ENCODE data around the gene ZFAND2B. TPM values are rescaled to one million over a fixed set of nuclear protein-coding genes. Genes with fewer than 3 reads are reported as not detected.

Gene ZFAND2B, protein sequence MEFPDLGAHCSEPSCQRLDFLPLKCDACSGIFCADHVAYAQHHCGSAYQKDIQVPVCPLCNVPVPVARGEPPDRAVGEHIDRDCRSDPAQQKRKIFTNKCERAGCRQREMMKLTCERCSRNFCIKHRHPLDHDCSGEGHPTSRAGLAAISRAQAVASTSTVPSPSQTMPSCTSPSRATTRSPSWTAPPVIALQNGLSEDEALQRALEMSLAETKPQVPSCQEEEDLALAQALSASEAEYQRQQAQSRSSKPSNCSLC
- total RNA-seq, result 29.3 and 29.6 TPM in 2 replicates
- long read RNA-seq, transcript ZFAND2B-204 (7 exons, 886 nt), result major isoform, 8 of 22 reads
- long read RNA-seq, partial matches to known transcripts, result 4 of 22 reads
- long read RNA-seq, other reads (novel, unspliced or antisense), result 5 of 22 reads

DNA sequence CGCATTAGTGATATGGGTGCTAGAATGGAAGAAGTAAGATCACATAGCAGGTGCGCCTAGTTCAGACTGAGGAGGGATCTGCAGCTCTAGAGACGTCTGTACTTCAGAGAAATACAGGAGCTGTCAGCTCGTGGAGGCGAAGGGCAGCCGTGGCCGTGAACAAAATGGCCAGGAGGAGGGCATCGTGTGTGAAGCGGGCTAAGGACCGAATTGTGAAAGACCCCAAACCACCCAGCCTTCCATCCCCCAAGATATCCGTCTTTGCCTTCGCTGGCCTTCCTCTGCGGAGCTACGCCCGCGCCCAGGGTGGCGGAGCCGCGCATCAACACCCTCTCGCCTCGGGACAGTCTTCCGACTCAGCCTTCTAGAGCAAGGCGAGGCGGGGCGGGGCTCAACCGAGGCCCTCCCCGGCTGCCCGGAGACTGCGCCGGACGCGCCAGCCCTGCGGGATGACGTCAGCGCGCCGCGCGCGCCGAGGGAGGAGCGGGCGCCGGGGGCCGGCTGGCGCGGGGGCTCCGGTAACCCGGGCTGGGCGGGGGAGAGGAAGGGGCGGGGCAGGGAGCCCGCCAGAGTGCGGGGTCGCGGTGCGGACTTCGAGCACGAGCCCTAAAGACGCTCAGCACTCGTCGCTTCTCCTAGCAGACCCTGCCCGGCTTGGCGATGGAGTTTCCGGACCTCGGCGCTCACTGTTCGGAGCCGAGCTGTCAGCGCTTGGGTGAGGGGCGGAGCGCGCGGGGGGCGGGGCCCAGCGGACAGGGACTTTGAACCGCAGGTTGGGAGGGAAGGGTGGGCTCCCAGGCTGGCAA lies at the start of gene ZFAND2B:
ZFAND2B (plus strand) TSS at position 455 of the 806 bp plus-strand sequence; CDS start at position 661, 206 bp downstream.
- peak within 1 kb of the TSS; percentile 98 for H3K27ac Mint-ChIP-seq
- H3K36me3 Mint-ChIP-seq (ENCODE audit: insufficient read depth), result peaks cover 8% of the 10 kb centered on the region
- H3K9me3 Mint-ChIP-seq (ENCODE audit: low read depth), result no peaks in the 10 kb centered on the region
- H3K4me3 Mint-ChIP-seq (ENCODE audit: low read depth), result peak within 1 kb of the TSS; percentile 89
- TF ChIP-seq, protein P1, sequence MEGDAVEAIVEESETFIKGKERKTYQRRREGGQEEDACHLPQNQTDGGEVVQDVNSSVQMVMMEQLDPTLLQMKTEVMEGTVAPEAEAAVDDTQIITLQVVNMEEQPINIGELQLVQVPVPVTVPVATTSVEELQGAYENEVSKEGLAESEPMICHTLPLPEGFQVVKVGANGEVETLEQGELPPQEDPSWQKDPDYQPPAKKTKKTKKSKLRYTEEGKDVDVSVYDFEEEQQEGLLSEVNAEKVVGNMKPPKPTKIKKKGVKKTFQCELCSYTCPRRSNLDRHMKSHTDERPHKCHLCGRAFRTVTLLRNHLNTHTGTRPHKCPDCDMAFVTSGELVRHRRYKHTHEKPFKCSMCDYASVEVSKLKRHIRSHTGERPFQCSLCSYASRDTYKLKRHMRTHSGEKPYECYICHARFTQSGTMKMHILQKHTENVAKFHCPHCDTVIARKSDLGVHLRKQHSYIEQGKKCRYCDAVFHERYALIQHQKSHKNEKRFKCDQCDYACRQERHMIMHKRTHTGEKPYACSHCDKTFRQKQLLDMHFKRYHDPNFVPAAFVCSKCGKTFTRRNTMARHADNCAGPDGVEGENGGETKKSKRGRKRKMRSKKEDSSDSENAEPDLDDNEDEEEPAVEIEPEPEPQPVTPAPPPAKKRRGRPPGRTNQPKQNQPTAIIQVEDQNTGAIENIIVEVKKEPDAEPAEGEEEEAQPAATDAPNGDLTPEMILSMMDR (IDR thresholded peaks at IDR 0.05; ENCODE audit: unreplicated experiment), result peak; percentile 10
- peaks cover 4% of the 10 kb centered on the region for H3K27me3 Mint-ChIP-seq
- peaks cover 11% of the 10 kb centered on the region for H3K4me1 Mint-ChIP-seq (ENCODE audit: low read depth)
- peak; percentile 90 for DNase-seq (ENCODE audit: low spot score, unreplicated experiment)

DNA sequence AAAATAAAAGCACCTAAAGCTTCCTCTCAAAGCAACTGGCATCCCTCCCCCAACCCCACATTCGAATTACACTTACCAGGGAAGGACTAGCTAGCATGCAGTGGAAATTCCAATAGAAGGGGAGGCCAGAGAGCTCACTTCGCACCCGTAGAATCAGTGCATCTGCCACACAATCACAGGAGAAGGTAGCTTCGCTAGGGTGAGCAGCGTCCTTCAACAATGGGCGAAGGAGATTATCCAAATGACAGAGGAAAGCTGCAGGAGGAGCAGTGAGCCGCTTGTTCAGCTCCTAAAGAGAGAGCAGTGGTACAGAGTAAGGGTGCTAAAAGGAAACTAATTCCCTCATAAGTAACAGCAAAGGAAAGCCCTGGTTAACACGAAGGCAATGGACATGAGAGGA lies 49.2 kb upstream of the ZFAND2B start:
- H3K27ac Mint-ChIP-seq, result no peak overlapping the region
- H3K4me1 Mint-ChIP-seq (ENCODE audit: low read depth), result peaks cover 5% of the 10 kb centered on the region
- TF ChIP-seq, protein P1 (IDR thresholded peaks at IDR 0.05; ENCODE audit: unreplicated experiment), result no peak
- no peaks in the 10 kb centered on the region for H3K9me3 Mint-ChIP-seq (ENCODE audit: low read depth)
- no peak for DNase-seq (ENCODE audit: low spot score, unreplicated experiment)
- peaks cover 4% of the 10 kb centered on the region for H3K36me3 Mint-ChIP-seq (ENCODE audit: insufficient read depth)
- H3K4me3 Mint-ChIP-seq (ENCODE audit: low read depth), result no peak overlapping the region
- H3K27me3 Mint-ChIP-seq, result peaks cover 3% of the 10 kb centered on the region

DNA sequence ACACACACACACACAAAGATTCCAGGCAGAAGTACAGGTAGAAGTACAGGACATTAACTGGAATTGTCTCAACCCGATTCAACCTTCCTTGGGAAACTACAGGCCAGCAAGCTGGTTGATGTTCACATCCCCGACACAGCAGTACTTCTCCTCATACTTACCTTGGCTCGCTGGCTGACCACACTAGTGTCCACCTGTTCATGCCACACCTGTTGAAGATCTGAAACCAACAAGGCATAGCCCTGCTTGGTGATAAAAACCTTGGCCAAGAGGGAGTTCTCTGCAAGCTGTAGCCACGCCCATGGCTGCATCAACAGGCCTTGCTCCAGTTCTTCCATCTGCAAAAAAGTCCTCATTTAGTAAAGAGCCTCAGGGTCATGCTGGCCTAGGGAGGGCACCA lies 48.6 kb upstream of the ZFAND2B start:
- Mint-ChIP-seq H3K4me3 (ENCODE audit: low read depth) (no peak overlapping the region), H3K4me1 (ENCODE audit: low read depth) (peaks cover 5% of the 10 kb centered on the region), H3K9me3 (ENCODE audit: low read depth) (no peaks in the 10 kb centered on the region), H3K27me3 (peaks cover 6% of the 10 kb centered on the region), H3K27ac (no peak overlapping the region), H3K36me3 (ENCODE audit: insufficient read depth) (peaks cover 4% of the 10 kb centered on the region)
- DNase-seq (ENCODE audit: low spot score, unreplicated experiment), result no peak
- TF ChIP-seq, protein P1 (IDR thresholded peaks at IDR 0.05; ENCODE audit: unreplicated experiment), result no peak

DNA sequence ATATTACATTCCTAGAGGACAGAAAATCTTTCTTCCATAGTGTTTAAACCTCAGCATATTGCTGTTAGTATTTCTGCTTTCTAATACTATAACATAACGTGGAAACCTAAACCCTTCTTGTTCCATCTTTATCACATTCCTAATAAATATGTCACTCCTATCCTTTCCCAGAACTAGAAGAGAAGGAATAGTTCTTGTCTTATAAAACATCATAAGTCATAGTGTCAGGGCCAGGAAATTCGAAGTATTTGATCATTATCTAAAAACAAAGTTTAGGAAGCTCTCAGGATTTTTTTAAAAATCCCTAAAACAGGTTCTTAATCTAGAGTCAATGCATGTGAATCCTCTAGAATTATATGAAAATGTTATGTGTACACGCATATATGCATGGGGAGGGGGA lies 48.0 kb upstream of the ZFAND2B start:
- H3K27me3 Mint-ChIP-seq, result peaks cover 7% of the 10 kb centered on the region
- no peaks in the 10 kb centered on the region for H3K9me3 Mint-ChIP-seq (ENCODE audit: low read depth)
- no peak overlapping the region for H3K27ac Mint-ChIP-seq
- peaks cover 5% of the 10 kb centered on the region for H3K4me1 Mint-ChIP-seq (ENCODE audit: low read depth)
- H3K4me3 Mint-ChIP-seq (ENCODE audit: low read depth), result no peak overlapping the region
- no peak for DNase-seq (ENCODE audit: low spot score, unreplicated experiment)
- TF ChIP-seq, protein P1 (IDR thresholded peaks at IDR 0.05; ENCODE audit: unreplicated experiment), result no peak
- H3K36me3 Mint-ChIP-seq (ENCODE audit: insufficient read depth), result peaks cover 3% of the 10 kb centered on the region

DNA sequence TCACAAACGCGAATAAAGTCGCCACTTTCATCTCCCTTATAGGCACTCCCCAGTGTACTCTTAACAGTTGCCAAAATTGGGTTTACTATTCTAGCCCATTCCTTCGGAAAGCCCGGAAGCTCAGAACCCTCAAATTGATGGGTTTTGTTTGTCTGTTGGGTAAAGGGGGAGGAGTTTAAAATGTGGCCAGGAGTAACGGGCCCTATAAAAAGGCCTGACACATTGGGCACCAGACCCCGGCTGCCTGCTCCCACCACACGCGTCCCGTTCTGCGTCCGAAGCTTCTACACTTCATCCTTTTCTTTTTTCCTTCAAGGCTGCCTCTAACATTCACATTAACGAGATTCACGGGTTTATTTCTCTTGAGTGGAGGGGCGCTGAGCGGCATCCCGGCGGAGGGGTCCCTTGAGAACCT lies 46.8 kb upstream of the ZFAND2B start:
- peak overlapping the region; percentile 91 for H3K27ac Mint-ChIP-seq
- no peak for DNase-seq (ENCODE audit: low spot score, unreplicated experiment)

More for the DNA sequence above, 46.8 kb upstream of the ZFAND2B start:
- Mint-ChIP-seq H3K9me3 (ENCODE audit: low read depth) (no peaks in the 10 kb centered on the region), H3K27me3 (peaks cover 7% of the 10 kb centered on the region), H3K4me3 (ENCODE audit: low read depth) (peak overlapping the region; percentile 89), H3K4me1 (ENCODE audit: low read depth) (peaks cover 5% of the 10 kb centered on the region), H3K36me3 (ENCODE audit: insufficient read depth) (peaks cover 3% of the 10 kb centered on the region)
- TF ChIP-seq, protein P1 (IDR thresholded peaks at IDR 0.05; ENCODE audit: unreplicated experiment), result no peak
